Hematopoietic multipotent progenitor cell (in vitro differentiated cells): ENCODE data around the gene SCAP. TPM values are rescaled to one million over a fixed set of nuclear protein-coding genes. Genes with fewer than 3 reads are reported as not detected.
"Not testable (repeated sequence)": the region's sequence is repeated elsewhere in the genome, so short reads cannot be mapped to it uniquely, and the experiment has no call there.

Experiments
- DNase-seq, 3 donors: peaks; one replicate each; pipeline ENCODE4 v3.0.0-alpha.2; 2011 to 2015; ENCODE audit warnings: low read depth in 2 of 3, low spot score in 2 of 3
- total RNA-seq: library from RNA; depleted of rRNA; stranded (reverse); fragments of >200 nt; gene quantifications from one replicate; pipeline ENCODE4 v1.2.3, GENCODE V29; 2012

The SCAP gene
- 156 TPM for total RNA-seq

- DNase-seq, result peak; percentile 89 to 99 (median 90)
These were observed at the start of gene SCAP for GRCh38 chr3:47475570-47476329. Gene SCAP, minus strand, starts transcription at chr3:47475941. Its CDS starts 32,948 bp downstream, at chr3:47442993.

- DNase-seq, result no peak
These were observed 47.8 kb upstream of the SCAP start for GRCh38 chr3:47523310-47524073.

- DNase-seq, result peak; percentile 48 to 89 (median 79)
These were observed 46.6 kb upstream of the SCAP start for GRCh38 chr3:47522082-47522987.

- DNase-seq, result no peak
These were observed 45.0 kb upstream of the SCAP start for GRCh38 chr3:47520756-47521155.

GRCh38 chr3:47517937-47518336 is 42.2 kb upstream of the SCAP start:
- DNase-seq, result no peak

GRCh38 chr3:47515864-47516319 is 40.2 kb upstream of the SCAP start:
- DNase-seq, result no peak

- DNase-seq, result no peak
These were observed 39.4 kb upstream of the SCAP start for GRCh38 chr3:47515100-47515499.

- peak; percentile 97 to 99 (median 98) for DNase-seq
These were observed 37.6 kb upstream of the SCAP start, which contains the start of gene ELP6 for GRCh38 chr3:47513125-47513929. Gene ELP6, minus strand, starts transcription at chr3:47513712. Its CDS starts 122 bp downstream, at chr3:47513590.

GRCh38 chr3:47512416-47513124 is 36.8 kb upstream of the SCAP start:
- peak; percentile 6 to 42 (median 33) for DNase-seq

GRCh38 chr3:47505267-47505666 is 29.5 kb upstream of the SCAP start:
- not testable (repeated sequence) for DNase-seq

- DNase-seq, result no peak
These were observed 28.4 kb upstream of the SCAP start for GRCh38 chr3:47504113-47504512.

GRCh38 chr3:47503033-47503432 is 27.3 kb upstream of the SCAP start:
- DNase-seq, result peak in 2 of 3 donors; percentile 40 to 70

- DNase-seq, result no peak
These were observed 21.2 kb upstream of the SCAP start for GRCh38 chr3:47496892-47497291.

GRCh38 chr3:47495886-47496285 is 20.1 kb upstream of the SCAP start:
- no peak for DNase-seq

- no peak for DNase-seq
These were observed 19.4 kb upstream of the SCAP start for GRCh38 chr3:47495111-47495510.

GRCh38 chr3:47491777-47492176 is 16.0 kb upstream of the SCAP start:
- DNase-seq, result no peak

- DNase-seq, result no peak
These were observed 15.4 kb upstream of the SCAP start for GRCh38 chr3:47491186-47491585.

- no peak for DNase-seq
These were observed 11.5 kb upstream of the SCAP start for GRCh38 chr3:47487265-47487664.

GRCh38 chr3:47485812-47486211 is 10.1 kb upstream of the SCAP start:
- DNase-seq, result no peak
